ENCODE results near the gene SIGLEC10. TPM values are rescaled to one million over a fixed set of nuclear protein-coding genes. Genes with fewer than 3 reads are reported as not detected.

The SIGLEC10 gene
- total and polyA plus RNA-seq, 9 donors = 0.30 to 9.4 (median 2.3) TPM

- Histone ChIP-seq H3K9me3 (no peaks in the 10 kb centered on the region), H3K36me3 (no peaks in the 10 kb centered on the region), H3K4me3 (no peak overlapping the region), H3K4me1 (ENCODE audit: insufficient read depth) (peaks cover 7% of the 10 kb centered on the region), H3K27me3 (no peaks in the 10 kb centered on the region), H3K27ac (no peak overlapping the region)
- intact Hi-C loops (cut with DNase I) = loop anchor here in 1 of 4 donors (10.0 kb wide), 1 partner anchor 340 kb away; no protein-coding TSS in a partner anchor
- no peak for DNase-seq
- TF ChIP-seq POLR2A (IDR thresholded peaks at IDR 0.05) = no peak
- no peak for TF ChIP-seq CTCF (IDR thresholded peaks at IDR 0.05)
- no peak for TF ChIP-seq EP300 (IDR thresholded peaks at IDR 0.05)
- 79 to 86% (median 85%) methylated on average over 15 of the region's 15 CpGs for WGBS, 3 donors
Observed at GRCh38 chr19:51364200-51365106, 53.0 kb downstream of the SIGLEC10 start.

DNA sequence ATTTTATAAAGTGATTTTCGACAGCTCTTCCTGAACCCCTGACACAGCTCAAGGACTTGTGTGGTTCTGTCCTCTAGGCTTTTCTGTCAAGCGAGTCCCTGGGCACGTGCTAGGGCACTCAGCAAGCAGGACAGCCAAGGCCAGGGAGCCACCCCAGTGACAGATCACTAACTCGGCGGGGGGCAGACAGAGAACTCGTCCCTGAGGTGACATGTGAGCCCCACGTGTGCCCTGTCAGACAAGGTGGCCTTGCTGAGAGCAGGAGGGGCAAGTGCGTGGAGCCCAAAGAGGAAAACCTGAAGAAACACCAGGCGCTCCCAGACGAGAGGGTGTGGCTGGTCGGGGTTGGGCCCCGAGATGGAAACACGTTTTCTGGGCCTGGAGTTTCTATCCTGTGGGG is 56.2 kb downstream of the SIGLEC10 start:
- DNase-seq = no peak
- intact Hi-C loops (cut with DNase I) = loop anchor here in 1 of 4 donors (10.0 kb wide), 1 partner anchor 344 kb away; no protein-coding TSS in a partner anchor
- TF ChIP-seq EP300 (IDR thresholded peaks at IDR 0.05) (no peak), CTCF (IDR thresholded peaks at IDR 0.05) (no peak), POLR2A (IDR thresholded peaks at IDR 0.05) (no peak)
- Histone ChIP-seq H3K36me3 (no peaks in the 10 kb centered on the region), H3K4me1 (ENCODE audit: insufficient read depth) (peaks cover 4% of the 10 kb centered on the region), H3K27me3 (no peaks in the 10 kb centered on the region), H3K4me3 (no peak overlapping the region), H3K27ac (no peak overlapping the region), H3K9me3 (no peaks in the 10 kb centered on the region)
- WGBS, 3 donors = 91 to 94% (median 92%) methylated on average over 13 of the region's 13 CpGs

Small RNAs within 50 kb of the gene (small RNA-seq; reads per million reads assigned to genes)
- not detected for gene AC020914.5

Other genes with a start within 250 kb of the SIGLEC10 start
- gene CD33, start 192.6 kb downstream of the SIGLEC10 start, total RNA-seq = 1 to 10 TPM; 1.4 to 6.9 (median 2.7) TPM
- 10 to 100 TPM in 1 of 2 donors, 1 to 10 TPM in 1; 1.3 to 16.5 TPM for gene CD33, start 192.6 kb downstream of the SIGLEC10 start, polyA plus RNA-seq
- gene SIGLECL1, start 166.6 kb downstream of the SIGLEC10 start, total RNA-seq = not detected
- gene SIGLECL1, start 166.6 kb downstream of the SIGLEC10 start, polyA plus RNA-seq = not detected
- under 1 TPM in 6 of 7 donors, not detected in 1; 0.08 to 0.96 (median 0.29) TPM for gene IGLON5, start 106.0 kb downstream of the SIGLEC10 start, total RNA-seq
- gene IGLON5, start 106.0 kb downstream of the SIGLEC10 start, polyA plus RNA-seq = 1 to 10 TPM in 1 of 2 donors, under 1 TPM in 1; 0.13 to 1.6 TPM
- gene VSIG10L, start 75.5 kb downstream of the SIGLEC10 start, total RNA-seq = 1 to 10 TPM; 1.8 to 8.1 (median 5.4) TPM
- gene VSIG10L, start 75.5 kb downstream of the SIGLEC10 start, polyA plus RNA-seq = 1 to 10 TPM; 4.4 to 6.9 TPM
- gene ETFB, start 51.3 kb downstream of the SIGLEC10 start, total RNA-seq = 10 to 100 TPM; 38.7 to 91.3 (median 63.3) TPM
- gene ETFB, start 51.3 kb downstream of the SIGLEC10 start, polyA plus RNA-seq = 10 to 100 TPM; 12.4 to 86.7 TPM
- gene CLDND2, start 48.6 kb downstream of the SIGLEC10 start, total RNA-seq = 1 to 10 TPM in 3 of 7 donors, under 1 TPM in 1, not detected in 3; 0.70 to 1.9 (median 1.5) TPM
- under 1 TPM in 1 of 2 donors, not detected in 1; 0.59 TPM for gene CLDND2, start 48.6 kb downstream of the SIGLEC10 start, polyA plus RNA-seq
- 1 to 10 TPM in 5 of 7 donors, under 1 TPM in 2; 0.40 to 3.1 (median 1.5) TPM for gene NKG7, start 45.0 kb downstream of the SIGLEC10 start, total RNA-seq
- gene NKG7, start 45.0 kb downstream of the SIGLEC10 start, polyA plus RNA-seq = 1 to 10 TPM; 1.6 to 4.4 TPM
- gene LIM2, start 29.7 kb downstream of the SIGLEC10 start, total RNA-seq = not detected
- gene LIM2, start 29.7 kb downstream of the SIGLEC10 start, polyA plus RNA-seq = not detected
- gene C19orf84, start 27.1 kb downstream of the SIGLEC10 start, total RNA-seq = not detected
- gene C19orf84, start 27.1 kb downstream of the SIGLEC10 start, polyA plus RNA-seq = under 1 TPM in 1 of 2 donors, not detected in 1; 0.47 TPM
- gene SIGLEC8, start 40.8 kb upstream of the SIGLEC10 start, total RNA-seq = 1 to 10 TPM in 1 of 7 donors, under 1 TPM in 4, not detected in 2; 0.24 to 1.6 (median 0.92) TPM
- gene SIGLEC8, start 40.8 kb upstream of the SIGLEC10 start, polyA plus RNA-seq = 1 to 10 TPM in 1 of 2 donors, under 1 TPM in 1; 0.05 to 1.6 TPM
- gene CEACAM18, start 60.9 kb upstream of the SIGLEC10 start, total RNA-seq = not detected
- not detected for gene CEACAM18, start 60.9 kb upstream of the SIGLEC10 start, polyA plus RNA-seq
- under 1 TPM in 2 of 7 donors, not detected in 5; 0.23 to 0.25 TPM for gene SIGLEC12, start 84.2 kb upstream of the SIGLEC10 start, total RNA-seq
- gene SIGLEC12, start 84.2 kb upstream of the SIGLEC10 start, polyA plus RNA-seq = under 1 TPM in 1 of 2 donors, not detected in 1; 0.73 TPM
- gene SIGLEC6, start 114.0 kb upstream of the SIGLEC10 start, total RNA-seq = under 1 TPM in 2 of 7 donors, not detected in 5; 0.40 to 0.45 TPM
- under 1 TPM; 0.19 to 0.67 TPM for gene SIGLEC6, start 114.0 kb upstream of the SIGLEC10 start, polyA plus RNA-seq
- gene ZNF175, start 153.6 kb upstream of the SIGLEC10 start, total RNA-seq = 10 to 100 TPM in 5 of 7 donors, 1 to 10 TPM in 2; 4.3 to 17.3 (median 13.1) TPM
- gene ZNF175, start 153.6 kb upstream of the SIGLEC10 start, polyA plus RNA-seq = 10 to 100 TPM in 1 of 2 donors, 1 to 10 TPM in 1; 5.4 to 12.3 TPM
- under 1 TPM in 4 of 7 donors, not detected in 3; 0.13 to 0.69 (median 0.56) TPM for gene SIGLEC5, start 212.8 kb upstream of the SIGLEC10 start, total RNA-seq
- under 1 TPM in 1 of 2 donors, not detected in 1; 0.13 TPM for gene SIGLEC5, start 212.8 kb upstream of the SIGLEC10 start, polyA plus RNA-seq
- gene SIGLEC14, start 229.2 kb upstream of the SIGLEC10 start, total RNA-seq = 1 to 10 TPM in 3 of 7 donors, under 1 TPM in 3, not detected in 1; 0.11 to 4.1 (median 1.0) TPM
- gene SIGLEC14, start 229.2 kb upstream of the SIGLEC10 start, polyA plus RNA-seq = under 1 TPM in 1 of 2 donors, not detected in 1; 0.27 TPM